Stimulated activated CD4-positive, alpha-beta T cell treated with anti-CD3 and anti-CD28 coated beads, TNF-alpha, amount 100 ng/mL, for 4 hours (primary cell): ENCODE data around the gene ZNHIT3.
"Not testable (repeated sequence)": the region's sequence is repeated elsewhere in the genome, so short reads cannot be mapped to it uniquely, and the experiment has no call there.

Experiments used
- DNase-seq, 3 experiments: peaks; one replicate each; pipeline ENCODE4 v3.0.0-alpha.2; 2020; ENCODE audit warnings: low read depth in 3 of 3

The ZNHIT3 gene

GRCh38 chr17:36484021-36484420 lies 2.5 kb upstream of the ZNHIT3 start:
- not testable (repeated sequence) for DNase-seq

- no peak for DNase-seq
Observed at GRCh38 chr17:36485027-36485426, 1.5 kb upstream of the ZNHIT3 start.

GRCh38 chr17:36485805-36486203 lies 677 bp upstream of the ZNHIT3 start:
- no peak for DNase-seq

- no peak for DNase-seq
Observed at GRCh38 chr17:36493956-36494355, 7.5 kb downstream of the ZNHIT3 start.

GRCh38 chr17:36494674-36495073 lies 8.2 kb downstream of the ZNHIT3 start:
- DNase-seq, result no peak

- no peak for DNase-seq
Observed at GRCh38 chr17:36495076-36495578, 8.6 kb downstream of the ZNHIT3 start.

- no peak for DNase-seq
Observed at GRCh38 chr17:36496018-36496789, 9.7 kb downstream of the ZNHIT3 start.

GRCh38 chr17:36498155-36498554 lies 11.7 kb downstream of the ZNHIT3 start:
- no peak for DNase-seq

- DNase-seq, result no peak
Observed at GRCh38 chr17:36498560-36499300, 12.2 kb downstream of the ZNHIT3 start.

GRCh38 chr17:36500745-36501225 lies 14.3 kb downstream of the ZNHIT3 start:
- no peak for DNase-seq

GRCh38 chr17:36501351-36501750 lies 14.9 kb downstream of the ZNHIT3 start:
- no peak for DNase-seq

GRCh38 chr17:36501963-36502362 lies 15.5 kb downstream of the ZNHIT3 start:
- no peak for DNase-seq

- DNase-seq, result no peak
Observed at GRCh38 chr17:36503456-36504155, 17.1 kb downstream of the ZNHIT3 start.

- no peak for DNase-seq
Observed at GRCh38 chr17:36504156-36504545, 17.7 kb downstream of the ZNHIT3 start.

GRCh38 chr17:36505171-36505570 lies 18.7 kb downstream of the ZNHIT3 start:
- DNase-seq, result no peak

GRCh38 chr17:36506249-36506826 lies 19.9 kb downstream of the ZNHIT3 start:
- DNase-seq, result no peak

GRCh38 chr17:36506831-36507230 lies 20.4 kb downstream of the ZNHIT3 start:
- DNase-seq, result no peak

GRCh38 chr17:36507266-36507665 lies 20.8 kb downstream of the ZNHIT3 start:
- no peak for DNase-seq

GRCh38 chr17:36508439-36508838 lies 22.0 kb downstream of the ZNHIT3 start:
- DNase-seq, result not testable (repeated sequence)

GRCh38 chr17:36509272-36509985 lies 22.9 kb downstream of the ZNHIT3 start:
- no peak for DNase-seq

GRCh38 chr17:36510636-36511035 lies 24.2 kb downstream of the ZNHIT3 start:
- no peak for DNase-seq
